ENCODE results near the gene REX1BD. TPM values are rescaled to one million over a fixed set of nuclear protein-coding genes. Genes with fewer than 3 reads are reported as not detected.

Gene REX1BD
- total and polyA plus RNA-seq, 2 of the 13 experiments (the other 11 are each of a cell fraction or from before 2014, with no cell fraction given): 7.5 to 25.4 TPM

DNA sequence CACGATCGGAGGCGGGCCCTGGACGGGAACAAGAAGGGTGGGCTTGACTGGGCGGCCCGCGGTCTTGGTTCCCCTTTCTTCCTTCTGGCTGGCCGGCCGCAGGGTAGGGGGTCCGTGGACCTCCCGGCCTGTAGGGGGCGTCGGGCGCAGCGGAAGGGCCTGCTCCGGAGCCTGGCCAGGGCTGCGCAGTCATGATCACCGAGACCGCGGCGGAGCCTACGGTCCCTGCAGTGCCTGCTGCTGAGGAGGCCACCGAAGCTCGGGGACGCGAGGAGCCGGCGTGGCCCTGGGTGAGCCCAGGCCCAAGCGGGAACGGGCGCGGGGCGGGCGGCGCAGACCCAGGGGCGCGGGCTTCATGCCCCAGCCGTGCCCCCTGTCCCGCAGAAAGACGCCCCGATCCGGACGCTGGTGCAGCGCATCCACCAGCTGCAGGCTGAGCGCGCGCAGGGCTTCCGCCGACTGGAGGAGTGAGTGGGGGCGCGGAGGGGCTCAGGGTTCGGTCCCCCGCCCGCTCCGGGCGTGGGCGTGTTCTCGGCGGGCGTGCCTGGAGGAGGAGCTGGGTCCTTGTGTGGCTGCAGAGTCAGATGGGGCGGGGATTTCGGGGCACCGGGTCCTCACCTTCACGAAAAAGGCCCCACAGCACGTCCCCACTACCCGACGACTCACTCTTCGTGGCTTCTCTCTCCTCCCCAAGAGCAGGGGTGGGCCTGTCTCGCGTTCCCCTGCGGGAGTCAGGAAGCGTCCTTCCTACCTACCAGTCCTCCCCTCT, at the start of gene REX1BD (continued):
- TF ChIP-seq ZNF784 (CRISPR knock-in tag; IDR thresholded peaks at IDR 0.05; ENCODE audit: borderline replicate concordance) (no peak), RBM39 (IDR thresholded peaks at IDR 0.05; ENCODE audit: low read depth, low read length, poor library complexity, severe bottlenecking) (peak; percentile 91), ZNF530 (CRISPR knock-in tag; IDR thresholded peaks at IDR 0.05; ENCODE audit: low read depth) (no peak), KMT2B (CRISPR knock-in tag; IDR thresholded peaks at IDR 0.05) (no peak; the same call in 1 of the 2 replicates), GABPA (IDR thresholded peaks at IDR 0.05; ENCODE audit: low read depth, low read length) (peak; percentile 13), GABPA (CRISPR knock-in tag; IDR thresholded peaks at IDR 0.05; ENCODE audit: low read depth) (peak; percentile 71), IRX3 (CRISPR knock-in tag; IDR thresholded peaks at IDR 0.05; ENCODE audit: borderline replicate concordance, low read depth) (no peak), ZBTB46 (CRISPR knock-in tag; IDR thresholded peaks at IDR 0.05; ENCODE audit: borderline replicate concordance) (no peak; the same call in 1 of the 2 replicates), SRSF1 (optimal IDR thresholded peaks at IDR 0.05; ENCODE audit: low read depth, low read length) (peak; percentile 90), CEBPB (IDR thresholded peaks at IDR 0.05; ENCODE audit: borderline replicate concordance, low read depth, low read length) (no peak), RFX3 (CRISPR knock-in tag; IDR thresholded peaks at IDR 0.05) (no peak), HCFC1 (IDR thresholded peaks at IDR 0.05; ENCODE audit: low read depth, low read length) (no peak), RAD21 (CRISPR knock-in tag; IDR thresholded peaks at IDR 0.05) (peak; percentile 72), ZFX (CRISPR knock-in tag; IDR thresholded peaks at IDR 0.05; ENCODE audit: low read depth) (peak; percentile 81), BORCS8-MEF2B (CRISPR knock-in tag; IDR thresholded peaks at IDR 0.05) (no peak; the same call in 1 of the 2 replicates), SATB2 (CRISPR knock-in tag; IDR thresholded peaks at IDR 0.05) (no peak; the same call in 1 of the 2 replicates), NFIC (IDR thresholded peaks at IDR 0.05; ENCODE audit: low read length) (no peak), ZSCAN12 (CRISPR knock-in tag; IDR thresholded peaks at IDR 0.05) (no peak), DNMT1 (CRISPR knock-in tag; IDR thresholded peaks at IDR 0.05) (no peak; the same call in 1 of the 2 replicates), ZNF124 (CRISPR knock-in tag; IDR thresholded peaks at IDR 0.05) (no peak; the same call in 1 of the 2 replicates), ZBTB38 (CRISPR knock-in tag; IDR thresholded peaks at IDR 0.05) (no peak; the same call in 1 of the 2 replicates), ZNF788 (CRISPR knock-in tag; IDR thresholded peaks at IDR 0.05; ENCODE audit: borderline replicate concordance) (peak; percentile 90)
- TF ChIP-seq, protein P1, sequence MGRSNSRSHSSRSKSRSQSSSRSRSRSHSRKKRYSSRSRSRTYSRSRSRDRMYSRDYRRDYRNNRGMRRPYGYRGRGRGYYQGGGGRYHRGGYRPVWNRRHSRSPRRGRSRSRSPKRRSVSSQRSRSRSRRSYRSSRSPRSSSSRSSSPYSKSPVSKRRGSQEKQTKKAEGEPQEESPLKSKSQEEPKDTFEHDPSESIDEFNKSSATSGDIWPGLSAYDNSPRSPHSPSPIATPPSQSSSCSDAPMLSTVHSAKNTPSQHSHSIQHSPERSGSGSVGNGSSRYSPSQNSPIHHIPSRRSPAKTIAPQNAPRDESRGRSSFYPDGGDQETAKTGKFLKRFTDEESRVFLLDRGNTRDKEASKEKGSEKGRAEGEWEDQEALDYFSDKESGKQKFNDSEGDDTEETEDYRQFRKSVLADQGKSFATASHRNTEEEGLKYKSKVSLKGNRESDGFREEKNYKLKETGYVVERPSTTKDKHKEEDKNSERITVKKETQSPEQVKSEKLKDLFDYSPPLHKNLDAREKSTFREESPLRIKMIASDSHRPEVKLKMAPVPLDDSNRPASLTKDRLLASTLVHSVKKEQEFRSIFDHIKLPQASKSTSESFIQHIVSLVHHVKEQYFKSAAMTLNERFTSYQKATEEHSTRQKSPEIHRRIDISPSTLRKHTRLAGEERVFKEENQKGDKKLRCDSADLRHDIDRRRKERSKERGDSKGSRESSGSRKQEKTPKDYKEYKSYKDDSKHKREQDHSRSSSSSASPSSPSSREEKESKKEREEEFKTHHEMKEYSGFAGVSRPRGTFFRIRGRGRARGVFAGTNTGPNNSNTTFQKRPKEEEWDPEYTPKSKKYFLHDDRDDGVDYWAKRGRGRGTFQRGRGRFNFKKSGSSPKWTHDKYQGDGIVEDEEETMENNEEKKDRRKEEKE (IDR thresholded peaks at IDR 0.05): no peak
- TF ChIP-seq, protein P2, sequence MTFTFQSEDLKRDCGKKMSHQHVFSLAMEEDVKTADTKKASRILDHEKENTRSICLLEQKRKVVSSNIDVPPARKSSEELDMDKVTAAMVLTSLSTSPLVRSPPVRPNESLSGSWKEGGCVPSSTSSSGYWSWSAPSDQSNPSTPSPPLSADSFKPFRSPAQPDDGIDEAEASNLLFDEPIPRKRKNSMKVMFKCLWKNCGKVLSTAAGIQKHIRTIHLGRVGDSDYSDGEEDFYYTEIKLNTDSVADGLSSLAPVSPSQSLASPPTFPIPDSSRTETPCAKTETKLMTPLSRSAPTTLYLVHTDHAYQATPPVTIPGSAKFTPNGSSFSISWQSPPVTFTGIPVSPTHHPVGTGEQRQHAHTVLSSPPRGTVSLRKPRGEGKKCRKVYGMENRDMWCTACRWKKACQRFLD (CRISPR knock-in tag; IDR thresholded peaks at IDR 0.05; ENCODE audit: borderline replicate concordance): no peak
